Amygdala (tissue), 56 donors: Measurements from ENCODE around the gene PLA2G2D.

Experiments
- DNase-seq, 56 donors: peaks; one replicate each; lab custom pipeline; 2025; lab: John Stamatoyannopoulos, UW

The PLA2G2D gene, protein sequence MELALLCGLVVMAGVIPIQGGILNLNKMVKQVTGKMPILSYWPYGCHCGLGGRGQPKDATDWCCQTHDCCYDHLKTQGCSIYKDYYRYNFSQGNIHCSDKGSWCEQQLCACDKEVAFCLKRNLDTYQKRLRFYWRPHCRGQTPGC

DNA sequence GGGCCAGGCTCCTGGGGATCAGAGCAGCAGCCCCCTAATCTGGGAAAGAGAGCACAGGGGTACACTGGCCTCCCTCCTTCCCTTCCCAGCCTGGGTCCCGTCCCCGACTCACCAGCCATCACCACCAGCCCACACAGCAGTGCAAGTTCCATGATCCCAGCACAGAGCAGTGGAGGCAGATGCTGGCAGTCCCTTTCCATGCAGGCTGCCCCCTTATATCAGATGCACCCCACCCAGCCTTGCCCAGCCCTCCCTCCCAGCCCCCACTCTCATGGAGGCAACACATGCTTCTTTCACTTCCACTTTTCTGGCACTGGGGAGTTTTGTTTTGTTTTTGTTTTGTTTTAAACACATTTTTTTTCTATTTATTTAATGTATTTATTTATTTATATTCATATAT is at the start of gene PLA2G2D:
PLA2G2D (minus strand) TSS at position 190 of the 400 bp plus-strand sequence; CDS start at position 152, 38 bp downstream.
- no peak for DNase-seq

DNA sequence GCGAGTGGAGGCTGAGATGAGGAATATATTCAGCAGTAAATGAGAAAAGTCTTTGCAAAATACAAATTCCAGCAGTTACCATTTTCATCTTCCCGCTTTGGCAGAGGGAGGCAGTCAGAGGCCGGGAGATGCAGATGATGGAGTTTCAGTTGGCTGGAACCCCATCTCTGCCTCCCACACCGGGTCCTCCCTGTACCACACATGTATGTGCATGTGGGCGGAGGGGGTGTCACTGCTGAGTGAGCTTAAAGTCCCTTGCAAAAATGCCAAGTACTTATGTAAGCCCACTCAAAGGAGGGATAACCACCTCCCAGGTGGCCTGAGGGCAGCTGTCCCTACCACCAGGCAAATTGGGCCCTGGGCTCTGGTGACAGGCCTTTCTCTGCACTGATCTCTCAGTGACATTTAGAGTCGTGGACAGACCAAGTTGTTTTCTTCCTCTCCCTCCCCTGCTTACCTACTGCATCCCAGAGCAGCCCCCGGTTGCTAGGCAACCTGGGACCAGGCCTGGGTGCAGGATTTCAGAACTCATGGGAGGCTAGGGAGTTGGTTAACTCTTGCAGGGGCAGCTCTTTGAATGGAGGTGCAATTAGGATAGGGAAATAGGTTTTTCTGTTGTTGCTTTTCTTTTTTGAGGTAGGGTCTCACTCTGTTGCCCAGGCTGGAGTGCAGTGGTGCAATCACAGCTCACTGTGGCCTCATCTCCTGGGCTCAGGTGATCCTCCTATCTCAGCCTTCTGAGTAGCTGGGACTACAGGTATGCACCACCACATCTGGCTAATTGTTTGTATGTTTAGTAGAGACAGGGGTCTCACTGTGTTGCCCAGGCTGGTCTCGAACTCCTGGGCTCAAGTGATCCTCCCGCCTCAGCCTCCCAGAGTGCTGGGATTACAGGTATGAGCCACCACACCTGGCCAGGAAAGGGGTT is 49.5 kb upstream of the PLA2G2D start:
- DNase-seq: peak in 9 of 56 donors; percentile 16 to 68 (median 33)

DNA sequence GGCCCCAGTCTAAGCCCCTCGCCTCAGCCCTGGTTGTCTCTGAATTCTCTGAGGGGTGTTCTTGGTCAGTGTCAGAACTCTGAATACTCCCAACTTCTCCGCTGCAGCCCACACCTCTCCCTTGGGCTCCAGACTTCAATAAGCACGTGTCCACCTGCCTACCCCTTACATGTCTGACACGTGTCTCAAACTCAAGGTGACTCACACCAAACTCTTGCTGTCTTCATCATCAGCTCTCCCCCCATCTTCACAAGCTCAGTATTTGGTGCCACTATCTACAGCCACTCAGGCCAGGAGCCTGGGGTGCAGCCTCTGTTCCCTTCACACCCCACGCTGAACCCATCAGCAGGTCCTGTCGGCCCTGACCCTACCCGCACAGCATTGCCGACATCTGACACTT is 47.8 kb upstream of the PLA2G2D start:
- DNase-seq: peak in 1 of 56 donors; percentile 5

- DNase-seq: peak in 20 of 56 donors; percentile 16 to 68 (median 38)
These were observed 46.7 kb upstream of the PLA2G2D start for GRCh38 chr1:20166051-20166450.

DNA sequence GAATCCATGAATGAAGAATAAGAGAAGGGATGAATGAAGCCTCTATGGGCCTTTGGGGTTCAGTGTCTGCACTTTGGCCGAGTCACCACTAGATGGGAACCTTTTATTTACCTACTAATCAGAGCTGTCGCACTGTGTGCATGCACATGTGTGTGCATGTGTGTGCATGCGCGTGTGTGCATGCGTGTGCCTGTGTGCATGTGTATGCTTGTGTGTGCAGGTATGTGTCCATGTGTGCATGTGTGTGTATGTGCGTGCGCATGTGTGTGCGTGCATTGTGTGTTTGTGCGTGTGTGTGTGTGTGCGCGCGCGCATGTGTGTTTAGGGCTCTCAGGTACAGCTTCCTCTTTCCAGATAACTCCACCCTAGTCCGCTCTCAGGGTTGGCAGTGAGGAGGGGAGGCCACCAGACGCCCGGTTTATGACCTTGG is 46.2 kb upstream of the PLA2G2D start:
- DNase-seq: no peak

DNA sequence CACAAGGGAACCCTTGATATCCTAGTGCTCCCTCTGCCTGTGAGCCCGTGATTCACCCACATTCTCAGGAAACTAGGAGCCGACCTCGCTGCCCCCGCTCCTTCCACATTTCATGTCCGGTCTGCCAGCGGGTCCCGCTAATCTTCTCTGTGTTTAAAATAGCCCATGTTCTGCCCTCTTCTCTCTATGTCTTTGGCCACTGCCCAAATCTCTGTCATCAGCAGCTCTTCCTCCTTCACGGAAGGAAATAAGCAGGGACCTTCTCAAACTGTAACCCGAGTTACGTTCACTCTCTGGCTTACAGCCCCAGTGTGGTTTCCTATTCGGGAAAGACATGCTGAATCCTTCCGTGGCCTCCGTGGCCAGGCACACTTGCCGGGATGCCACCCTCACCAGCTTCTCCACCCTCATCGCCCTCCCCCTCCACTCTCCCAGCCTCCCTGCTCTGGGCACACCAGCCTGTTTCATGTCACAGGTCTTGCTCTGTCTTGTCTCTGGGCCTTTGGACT is 45.4 kb upstream of the PLA2G2D start:
- DNase-seq: peak in 15 of 56 donors; percentile 14 to 65 (median 37)

DNA sequence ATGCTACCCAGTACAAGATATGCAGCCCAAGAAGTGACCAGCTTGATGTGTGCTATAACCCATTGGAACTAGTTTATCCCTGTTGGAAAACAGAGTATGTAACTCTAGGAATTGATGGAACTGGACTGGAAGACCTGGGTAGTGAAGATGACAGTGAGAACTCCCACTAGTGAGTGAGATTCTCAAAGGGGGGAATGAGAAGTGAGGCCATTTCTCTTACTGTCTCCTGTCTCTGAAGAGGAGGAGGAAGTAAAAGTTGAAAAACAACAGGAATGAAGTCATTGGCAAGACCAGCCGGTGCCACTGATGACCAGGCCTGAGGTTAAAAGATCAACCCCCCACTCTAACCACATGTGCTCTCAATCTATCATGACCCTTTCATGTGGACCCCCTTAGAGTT is 40.7 kb upstream of the PLA2G2D start:
- no peak for DNase-seq

- no peak for DNase-seq
These were observed 39.2 kb upstream of the PLA2G2D start for GRCh38 chr1:20158358-20159070.

GRCh38 chr1:20154301-20154831 is 35.0 kb upstream of the PLA2G2D start:
- no peak for DNase-seq

DNA sequence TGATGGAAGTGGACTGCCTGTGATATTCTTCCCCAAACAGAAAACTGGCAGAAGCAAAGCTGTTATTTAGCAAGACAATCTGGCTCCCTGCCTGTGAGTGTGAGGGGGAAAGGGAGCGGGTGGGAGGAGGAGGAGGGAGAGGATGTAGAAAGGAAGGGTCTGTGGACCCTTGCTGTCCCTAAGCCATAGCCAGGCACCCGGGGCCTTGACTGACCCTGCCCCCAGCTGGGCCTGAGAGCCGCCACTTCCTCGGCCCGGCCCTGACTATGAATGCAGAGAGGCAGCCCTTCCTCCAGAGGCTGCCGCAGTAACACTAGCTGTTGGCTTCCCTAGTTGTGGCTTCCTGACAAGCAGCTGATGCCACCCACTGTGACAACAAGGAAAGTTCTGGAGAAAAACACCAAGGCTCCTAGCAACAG is 33.7 kb upstream of the PLA2G2D start:
- DNase-seq: peak in 49 of 56 donors; percentile 14 to 82 (median 53)

- no peak for DNase-seq
These were observed 33.2 kb upstream of the PLA2G2D start for GRCh38 chr1:20152599-20152930.

DNA sequence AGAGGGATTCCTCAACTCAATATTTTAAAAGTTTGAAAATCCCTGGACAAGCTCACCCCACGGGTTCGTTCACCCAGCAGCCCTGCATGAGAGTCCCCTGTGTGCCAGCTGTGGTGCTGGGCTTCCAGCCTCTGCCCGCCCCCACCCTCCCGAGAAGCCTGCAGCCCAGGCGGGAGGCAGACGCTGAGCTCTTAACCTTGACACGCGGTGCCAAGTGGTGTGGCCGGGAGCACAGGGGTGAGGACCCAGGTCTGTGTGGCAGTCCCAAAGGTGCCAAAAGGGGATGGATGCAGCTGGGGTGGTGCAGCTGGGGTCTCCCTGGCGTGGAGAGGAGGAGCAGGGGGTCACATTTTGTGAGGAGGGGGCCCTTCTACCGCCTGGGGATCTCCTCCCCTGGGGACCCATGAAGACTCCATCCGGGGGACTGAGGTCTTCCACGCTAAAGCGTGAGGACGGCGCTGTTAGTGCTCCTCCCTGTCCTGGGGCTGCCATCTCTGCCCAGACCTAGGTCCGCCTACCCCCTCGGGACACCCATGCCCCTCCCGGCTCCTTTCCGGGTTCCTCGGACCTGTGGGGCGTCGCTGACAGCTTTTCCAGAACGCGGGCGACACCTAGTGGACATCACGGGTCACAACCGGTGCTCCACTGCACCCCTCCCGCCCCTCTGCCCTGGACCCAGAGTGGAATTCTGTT is 32.7 kb upstream of the PLA2G2D start:
- DNase-seq: peak in 52 of 56 donors; percentile 11 to 84 (median 62)

GRCh38 chr1:20150969-20151368 is 31.6 kb upstream of the PLA2G2D start:
- no peak for DNase-seq

DNA sequence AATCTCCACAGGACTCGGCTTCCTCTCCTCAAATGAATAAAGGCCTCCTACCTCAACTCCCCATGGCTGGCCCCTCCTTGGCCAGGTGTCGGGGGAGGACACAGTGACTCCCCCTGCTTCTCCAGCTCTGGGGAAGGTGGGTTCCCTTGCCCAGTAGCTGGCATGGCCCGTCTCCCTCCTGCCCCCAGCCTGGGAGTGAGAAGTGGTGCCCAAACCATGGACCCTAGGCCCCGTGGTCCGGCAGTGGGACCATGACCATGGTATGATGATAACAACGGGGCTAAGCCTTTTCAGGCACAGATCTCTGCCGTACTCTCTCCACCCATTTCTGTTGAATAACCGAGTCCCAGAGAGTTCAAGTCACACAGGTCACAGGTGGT is 31.0 kb upstream of the PLA2G2D start:
- no peak for DNase-seq

DNA sequence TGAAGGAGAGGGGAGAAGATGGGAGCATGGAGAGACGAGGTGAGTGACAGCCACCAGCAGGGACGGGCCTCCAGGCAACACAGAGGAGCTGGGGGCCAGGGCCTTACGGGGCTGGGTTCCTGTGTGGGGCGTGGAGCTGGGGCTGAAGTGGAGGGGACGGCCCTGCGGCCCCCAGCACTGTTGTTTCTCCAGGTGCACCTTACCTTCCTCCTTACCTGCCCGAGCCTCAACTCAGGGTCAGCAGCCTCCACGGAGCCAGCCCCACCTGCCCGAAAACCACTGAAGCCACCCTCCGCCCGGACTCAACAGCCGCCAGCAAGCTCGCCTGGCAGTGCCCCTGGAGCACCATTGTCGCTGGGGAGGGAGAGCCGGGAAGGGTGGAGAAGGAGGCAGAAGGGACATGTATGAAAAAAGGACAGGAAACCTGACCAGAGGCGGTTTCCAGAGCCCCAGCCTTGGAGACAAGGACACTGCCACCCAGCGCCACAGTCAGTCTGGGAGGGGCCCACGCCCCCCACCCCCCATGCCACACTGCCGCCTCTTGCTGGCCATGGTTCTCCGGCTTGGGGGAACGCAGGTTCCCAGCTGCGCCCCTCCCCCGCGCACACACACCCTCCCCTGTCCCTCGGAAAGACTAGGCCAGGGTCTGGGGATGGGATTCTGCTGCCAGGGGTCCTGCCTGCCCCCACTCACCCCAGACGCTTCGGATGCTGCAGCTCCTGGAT is 30.4 kb upstream of the PLA2G2D start:
- DNase-seq: no peak

DNA sequence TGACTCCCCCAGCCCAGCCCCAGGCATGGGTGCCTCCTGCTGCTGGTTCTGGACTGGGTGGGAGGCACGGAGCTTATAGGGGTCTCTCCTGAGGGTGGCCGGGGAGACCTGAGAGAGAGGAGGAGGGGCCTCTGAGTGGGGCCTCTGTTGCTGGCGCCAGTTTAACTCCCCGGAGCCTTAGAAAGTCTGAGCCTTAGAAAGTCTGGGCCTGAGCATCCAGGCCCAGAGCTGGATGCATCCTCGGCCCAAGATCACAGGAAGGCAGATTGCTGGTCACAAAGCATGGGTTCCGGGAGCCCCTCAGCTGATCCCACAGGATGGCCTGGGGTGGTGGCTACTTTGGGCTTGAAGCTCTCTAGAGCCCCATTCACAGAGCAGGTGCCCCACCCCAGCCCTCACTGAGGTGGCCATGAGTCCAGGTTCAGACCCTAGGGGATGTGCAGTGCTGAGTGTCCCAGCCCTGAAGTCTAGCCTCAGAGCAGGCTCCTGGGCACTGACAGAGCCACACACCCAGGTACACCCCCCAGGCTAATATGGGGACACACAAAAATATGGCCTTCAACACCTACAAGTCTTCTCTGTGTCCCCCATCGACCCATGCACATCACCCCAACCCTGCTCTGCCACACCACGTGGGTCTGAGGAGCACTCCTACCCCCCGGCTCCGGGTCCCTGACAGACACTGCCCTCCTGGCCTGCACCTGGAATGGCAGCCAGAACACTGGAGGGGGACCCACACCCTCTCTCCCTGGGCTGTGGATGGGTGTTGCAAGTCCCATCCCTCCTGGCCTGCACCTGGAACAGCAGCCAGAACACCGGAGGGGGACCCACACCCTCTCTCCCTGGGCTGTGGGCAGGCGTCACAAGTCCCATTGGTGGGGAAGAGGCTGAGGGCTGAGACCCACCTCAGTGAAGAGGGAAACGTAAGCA is 29.5 kb upstream of the PLA2G2D start:
- no peak for DNase-seq

DNA sequence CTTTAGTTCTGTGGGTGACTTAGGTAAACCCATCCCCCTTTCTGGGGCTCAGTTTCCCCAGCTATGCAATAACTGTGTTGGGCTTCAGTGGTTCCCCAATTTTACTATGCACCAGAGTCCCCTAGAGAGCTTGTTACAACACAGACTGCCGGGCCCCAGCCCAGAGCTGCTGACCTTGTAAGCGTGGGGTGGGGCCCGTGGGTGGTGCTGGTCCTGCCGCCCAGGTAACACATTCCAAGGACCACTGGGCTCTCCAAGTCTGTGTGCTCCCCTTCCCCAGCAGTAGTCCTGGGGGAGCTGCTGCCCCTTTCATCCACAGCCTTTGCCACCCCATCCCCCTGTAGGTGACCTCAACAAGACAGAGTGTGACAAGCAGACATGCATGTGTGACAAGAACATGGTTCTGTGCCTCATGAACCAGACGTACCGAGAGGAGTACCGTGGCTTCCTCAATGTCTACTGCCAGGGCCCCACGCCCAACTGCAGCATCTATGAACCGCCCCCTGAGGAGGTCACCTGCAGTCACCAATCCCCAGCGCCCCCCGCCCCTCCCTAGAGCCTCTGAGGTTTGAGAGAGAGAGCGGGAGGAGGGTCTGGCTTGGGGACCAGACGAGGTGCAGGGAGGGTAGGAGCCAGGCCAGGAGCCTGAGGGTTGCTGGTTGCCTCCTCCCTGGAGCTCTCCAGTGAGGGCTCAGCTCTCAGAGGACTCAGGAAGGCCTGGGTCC is 28.7 kb upstream of the PLA2G2D start:
- no peak for DNase-seq
